AG09319 (cell line): ENCODE measurements around the gene ZBTB7C.

Source experiments
- DNase-seq: peaks from one replicate; pipeline ENCODE4 v3.0.0-alpha.2; 2010; ENCODE audit warnings: low read depth; ENCODE audit errors: extremely low read depth
- CTCF ChIP-seq: IDR thresholded peaks from 2 replicates; pipeline ENCODE4 v1.5.1; 2011; ENCODE audit warnings: low read depth, mild to moderate bottlenecking, inconsistent platforms, low read length, moderate library complexity

Gene ZBTB7C

GRCh38 chr18:48053881-48054816 lies 355.0 kb downstream of the ZBTB7C start:
- no peak for DNase-seq

GRCh38 chr18:48052842-48053241 lies 356.3 kb downstream of the ZBTB7C start:
- TF ChIP-seq CTCF: no peak

More at GRCh38 chr18:48053881-48054816, 355.0 kb downstream of the ZBTB7C start:
- TF ChIP-seq CTCF: no peak

GRCh38 chr18:48051945-48052840 lies 357.0 kb downstream of the ZBTB7C start:
- DNase-seq: no peak
- no peak for TF ChIP-seq CTCF

More at GRCh38 chr18:48052842-48053241, 356.3 kb downstream of the ZBTB7C start:
- DNase-seq: no peak

GRCh38 chr18:48050176-48050575 lies 359.0 kb downstream of the ZBTB7C start:
- DNase-seq: no peak
- TF ChIP-seq CTCF: no peak

- no peak for TF ChIP-seq CTCF
- DNase-seq: no peak
These were observed 359.4 kb downstream of the ZBTB7C start for GRCh38 chr18:48049757-48050156.

GRCh38 chr18:48048251-48048650 lies 360.9 kb downstream of the ZBTB7C start:
- DNase-seq: no peak
- TF ChIP-seq CTCF: no peak

- DNase-seq: no peak
- TF ChIP-seq CTCF: no peak
These were observed 362.3 kb downstream of the ZBTB7C start for GRCh38 chr18:48046843-48047242.
